GM12801 (cell line): ENCODE measurements around the gene SMYD2.

Experiments used
- CTCF ChIP-seq: IDR thresholded peaks from one replicate; pipeline ENCODE4 v1.5.1; 2011; ENCODE audit warnings: control low read depth; ENCODE audit not compliant: insufficient read length; ENCODE audit errors: extremely low read depth

Gene SMYD2

GRCh38 chr1:214351551-214352277 lies 70.8 kb downstream of the SMYD2 start:
- no peak for TF ChIP-seq CTCF

GRCh38 chr1:214352838-214353237 lies 71.9 kb downstream of the SMYD2 start:
- no peak for TF ChIP-seq CTCF

DNA sequence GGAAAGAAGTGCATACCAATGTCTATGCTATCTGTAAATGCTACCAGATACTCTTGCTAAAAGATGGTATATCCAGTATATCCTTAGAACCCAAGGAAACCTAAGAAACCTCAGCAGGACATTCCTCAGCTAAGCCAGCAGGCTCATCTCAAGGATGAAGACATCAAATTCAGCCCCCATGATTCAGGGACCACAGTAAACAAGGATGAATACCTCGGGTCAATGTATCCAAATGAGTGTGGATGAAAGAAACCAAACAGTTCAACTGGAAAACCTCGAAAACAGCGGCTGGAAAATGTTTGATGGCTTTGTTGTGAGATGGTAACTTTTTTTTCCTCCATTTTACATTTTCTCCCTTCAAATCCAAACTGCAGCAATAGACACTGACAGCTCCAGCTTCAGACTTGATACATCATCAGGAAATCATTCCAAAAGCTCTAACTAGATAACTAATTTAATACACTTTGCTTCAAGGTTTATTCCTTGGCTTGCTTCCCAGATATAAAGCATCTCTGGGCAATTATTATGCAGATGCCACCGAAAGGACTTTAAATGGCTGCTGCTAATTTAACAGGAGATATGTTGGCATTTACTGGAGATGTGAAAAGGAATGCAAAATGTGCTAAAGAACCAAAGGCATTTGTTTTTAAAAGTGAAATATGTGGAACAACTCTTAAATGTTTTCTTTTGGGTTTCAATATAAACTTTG lies 73.6 kb downstream of the SMYD2 start:
- TF ChIP-seq CTCF, result no peak

- no peak for TF ChIP-seq CTCF
Measured at GRCh38 chr1:214360116-214360515, 79.2 kb downstream of the SMYD2 start.

DNA sequence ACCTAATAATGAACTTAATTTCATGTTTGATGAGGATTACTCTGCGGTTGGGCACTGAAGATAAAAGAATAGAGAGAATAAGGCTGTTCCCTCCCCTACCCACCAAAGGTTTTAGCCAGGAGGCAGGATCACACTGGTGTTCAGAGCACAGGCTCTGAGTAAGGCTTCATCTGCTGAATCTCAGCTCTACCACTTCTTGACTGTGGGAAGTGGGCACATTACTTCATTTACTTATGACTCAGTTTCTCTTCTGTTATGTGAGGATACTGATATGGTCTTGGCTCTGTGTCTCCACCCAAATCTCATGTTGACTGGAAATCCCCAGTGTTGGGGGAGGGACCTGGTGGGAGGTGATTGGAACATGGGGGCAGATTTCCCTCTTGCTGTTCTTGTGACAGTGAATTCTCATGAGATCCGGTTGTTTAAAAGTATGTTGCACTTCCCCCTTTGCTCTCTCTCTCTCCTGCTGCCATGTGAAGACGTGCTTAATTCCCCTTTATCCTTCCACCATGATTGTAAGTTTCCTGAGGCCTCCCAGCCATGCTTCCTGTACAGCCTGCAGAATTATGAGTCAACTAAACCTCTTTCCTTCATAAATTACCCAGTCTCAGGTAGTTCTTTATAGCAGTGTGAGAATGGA lies 79.7 kb downstream of the SMYD2 start:
- no peak for TF ChIP-seq CTCF

- TF ChIP-seq CTCF, result no peak
Measured at GRCh38 chr1:214361636-214362035, 80.7 kb downstream of the SMYD2 start.

DNA sequence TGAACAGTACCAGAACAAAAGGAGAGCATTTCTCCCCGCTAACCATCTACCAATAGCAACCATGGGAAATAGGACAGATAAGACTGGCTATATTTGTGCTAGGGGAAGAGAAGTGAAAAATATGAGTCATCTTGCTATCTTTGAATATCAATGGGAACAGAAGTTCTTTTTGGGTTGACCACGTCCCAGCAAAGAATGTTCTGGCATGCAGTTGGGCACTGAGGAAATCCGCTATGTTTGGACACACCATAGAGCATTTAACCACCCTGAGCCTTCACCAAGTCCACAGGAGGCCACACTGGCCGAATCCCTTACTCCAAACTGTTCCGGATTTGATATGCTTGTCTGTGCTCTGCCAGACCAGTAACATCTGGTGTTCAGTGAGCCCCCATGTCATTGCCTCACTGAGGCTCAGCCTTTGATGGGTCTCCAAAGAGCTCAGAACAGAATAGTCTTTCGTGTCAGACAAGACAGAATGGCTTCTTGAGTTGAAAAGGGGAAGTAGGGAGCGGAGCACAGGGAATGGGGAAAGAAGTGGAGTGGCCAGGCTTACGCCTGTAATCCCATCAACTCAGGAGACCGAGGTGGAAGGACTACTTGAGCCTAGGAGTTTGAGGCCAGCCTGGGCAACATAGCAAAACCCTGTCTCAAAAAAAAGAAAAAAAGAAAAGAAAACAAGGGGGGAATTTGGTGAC lies 81.4 kb downstream of the SMYD2 start:
- TF ChIP-seq CTCF, result no peak
